Stimulated activated naive CD4-positive, alpha-beta T cell treated with Interleukin-2 at 50 U/mL for 16 hours (primary cell): ENCODE measurements around the gene NOP58.
"Not testable (repeated sequence)": the region's sequence is repeated elsewhere in the genome, so short reads cannot be mapped to it uniquely, and the experiment has no call there.

Experiments used
- DNase-seq: peaks from one replicate; lab custom pipeline; 2025; lab: John Stamatoyannopoulos, UW

The NOP58 gene

DNA sequence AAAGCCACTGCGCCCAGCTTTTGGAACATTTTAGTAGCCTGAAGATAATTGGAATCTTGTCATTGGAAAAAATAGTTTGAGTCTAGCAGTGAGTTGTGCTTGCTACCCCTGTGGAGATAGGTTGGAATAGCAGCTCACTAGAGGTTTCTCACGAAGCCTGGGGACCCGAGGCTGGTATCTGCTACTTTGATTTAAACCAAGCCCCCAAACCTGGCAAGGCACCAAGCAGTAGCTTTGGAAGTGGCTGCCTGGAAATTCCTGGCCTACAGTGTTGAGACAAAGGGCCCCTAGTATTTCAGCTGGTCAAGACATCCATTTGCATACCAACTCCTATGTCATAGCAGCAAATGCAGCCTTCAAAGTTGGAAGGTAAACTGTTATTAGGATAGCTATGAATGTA, 42.1 kb downstream of the NOP58 start:
- DNase-seq: no peak

DNA sequence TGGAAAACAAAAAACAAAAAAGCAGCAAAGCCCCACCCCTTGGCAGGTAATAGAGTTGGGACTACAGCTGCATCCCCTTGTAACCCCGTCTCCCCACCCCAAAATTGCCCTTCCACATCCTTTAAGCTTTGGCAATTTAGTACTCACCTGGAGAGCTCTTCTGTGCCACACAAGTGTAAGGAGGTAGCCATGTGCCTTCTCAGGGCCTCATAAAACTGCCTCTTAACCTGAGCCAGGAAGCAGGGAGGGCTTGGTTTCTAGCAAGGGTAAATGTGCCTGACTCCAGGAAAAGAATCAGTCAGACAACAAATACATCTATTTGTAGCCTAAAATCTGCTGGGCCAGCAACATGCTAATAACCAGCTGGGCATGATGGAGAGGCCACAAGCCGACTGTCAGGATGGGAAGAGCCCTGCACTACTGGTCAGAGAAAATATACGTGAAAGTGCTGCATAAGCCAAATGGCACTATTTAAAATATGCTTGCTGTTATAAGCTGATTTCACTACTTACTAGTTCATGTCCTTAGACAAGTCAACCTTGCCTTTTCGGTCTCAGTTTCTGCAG, 46.3 kb downstream of the NOP58 start:
- no peak for DNase-seq

DNA sequence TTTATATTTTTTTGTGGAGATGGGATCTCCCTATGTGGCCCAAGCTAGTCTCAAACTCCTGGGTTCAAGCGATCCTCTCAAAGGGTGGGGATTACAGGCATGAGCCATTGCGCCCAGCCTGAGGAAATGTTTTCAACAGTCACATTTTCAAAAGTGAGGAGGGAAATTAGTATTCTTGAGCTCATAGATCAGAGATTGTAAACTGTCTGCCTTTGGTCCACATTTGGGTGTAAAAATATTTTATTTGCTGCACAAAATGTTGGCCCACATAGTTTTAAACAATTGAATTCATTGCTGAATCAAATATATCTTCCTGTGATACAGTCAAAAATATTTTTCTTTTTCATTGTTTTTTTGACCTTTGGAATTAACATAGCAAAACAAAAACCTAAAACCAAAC, 48.6 kb downstream of the NOP58 start:
- DNase-seq: no peak

GRCh38 chr2:202317080-202317857, 51.7 kb downstream of the NOP58 start:
- DNase-seq: no peak

- DNase-seq: not testable (repeated sequence)
Measured at GRCh38 chr2:202320362-202320761, 54.8 kb downstream of the NOP58 start.

GRCh38 chr2:202322435-202322834, 56.9 kb downstream of the NOP58 start:
- no peak for DNase-seq

DNA sequence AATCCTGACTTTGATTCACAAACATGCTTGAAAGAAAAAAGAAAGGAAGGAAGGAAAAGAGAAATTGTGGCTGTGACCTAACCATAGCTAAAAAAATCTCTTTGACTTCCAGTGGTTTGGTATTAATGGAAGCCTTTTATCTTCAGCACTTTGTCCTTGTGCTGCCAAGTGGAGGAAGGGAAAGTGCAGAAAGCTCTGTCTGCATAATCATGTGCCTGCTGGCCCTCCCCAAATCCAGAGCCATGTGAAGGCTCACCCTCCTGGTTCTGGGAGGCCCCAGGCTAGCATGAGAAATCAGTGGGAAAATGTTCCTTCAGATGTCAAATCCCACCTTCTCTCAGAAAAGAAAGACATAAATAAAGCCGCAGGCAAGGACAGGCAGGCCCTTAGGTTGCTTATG, 62.3 kb downstream of the NOP58 start:
- DNase-seq: no peak

DNA sequence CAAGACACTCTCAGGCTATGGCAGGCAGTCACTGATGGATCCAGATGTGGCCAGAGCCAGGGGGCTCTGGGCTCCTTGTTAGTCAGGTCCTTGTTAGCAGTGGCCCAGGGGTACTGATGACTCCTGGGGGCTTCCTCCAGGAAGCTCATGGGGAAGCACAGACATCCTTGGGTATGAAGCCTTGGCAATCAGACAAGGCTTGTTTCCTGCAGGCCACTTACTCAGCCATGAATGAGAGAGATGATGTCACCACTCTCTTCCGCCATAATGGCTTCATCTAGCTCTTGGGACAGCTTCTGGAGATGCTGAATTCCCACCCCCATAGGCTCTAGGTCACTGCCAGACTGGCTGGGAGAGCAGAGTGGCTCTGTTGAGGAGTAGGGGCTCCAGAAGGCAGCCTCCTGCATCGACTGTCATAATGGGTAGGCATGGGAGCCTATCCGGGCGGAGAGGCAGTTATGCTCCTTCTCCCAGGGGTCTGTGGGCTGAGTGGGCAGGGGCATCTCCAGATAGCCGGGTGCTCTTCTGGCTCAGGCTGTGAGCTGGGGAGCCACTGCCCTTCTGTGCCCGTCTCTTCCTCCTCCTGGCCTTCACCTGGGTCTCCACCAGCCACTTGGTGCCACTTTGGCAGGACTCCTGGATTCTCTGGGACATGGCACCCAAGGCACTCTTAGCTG, 70.4 kb downstream of the NOP58 start:
- no peak for DNase-seq

GRCh38 chr2:202337151-202337550, 71.6 kb downstream of the NOP58 start:
- no peak for DNase-seq

DNA sequence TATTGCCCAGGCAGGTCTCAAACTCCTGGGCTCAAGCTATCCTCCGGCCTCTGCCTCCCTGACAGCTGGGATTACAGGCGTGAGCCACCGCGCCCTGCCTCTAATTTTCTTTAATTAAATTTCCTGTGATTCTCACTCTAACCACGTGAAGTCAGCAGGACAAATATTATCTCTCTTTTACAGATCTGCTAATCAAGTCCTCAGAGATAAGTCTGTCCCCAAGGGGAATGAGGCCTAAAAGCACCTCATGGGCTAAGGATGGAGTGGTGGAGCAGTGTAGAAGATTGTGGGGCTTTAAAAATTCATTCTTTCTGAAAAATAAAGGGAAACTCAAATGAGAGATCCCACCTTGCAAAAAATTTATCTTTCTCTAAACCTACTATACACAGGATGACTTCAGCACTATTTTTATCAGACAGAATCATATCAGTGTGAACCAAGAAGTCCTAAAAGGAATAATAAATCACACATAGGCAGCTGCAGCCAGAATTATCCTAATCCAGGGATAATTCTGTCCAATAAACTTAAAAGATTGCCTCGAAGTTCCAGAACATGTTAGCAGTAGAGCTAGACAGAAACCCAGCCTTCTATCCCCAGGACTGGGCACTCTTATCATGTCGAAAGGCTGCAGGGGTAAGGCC, 72.3 kb downstream of the NOP58 start:
- no peak for DNase-seq

- no peak for DNase-seq
Measured at GRCh38 chr2:202339071-202339870, 73.7 kb downstream of the NOP58 start.

GRCh38 chr2:202344178-202344577, 78.6 kb downstream of the NOP58 start:
- no peak for DNase-seq

DNA sequence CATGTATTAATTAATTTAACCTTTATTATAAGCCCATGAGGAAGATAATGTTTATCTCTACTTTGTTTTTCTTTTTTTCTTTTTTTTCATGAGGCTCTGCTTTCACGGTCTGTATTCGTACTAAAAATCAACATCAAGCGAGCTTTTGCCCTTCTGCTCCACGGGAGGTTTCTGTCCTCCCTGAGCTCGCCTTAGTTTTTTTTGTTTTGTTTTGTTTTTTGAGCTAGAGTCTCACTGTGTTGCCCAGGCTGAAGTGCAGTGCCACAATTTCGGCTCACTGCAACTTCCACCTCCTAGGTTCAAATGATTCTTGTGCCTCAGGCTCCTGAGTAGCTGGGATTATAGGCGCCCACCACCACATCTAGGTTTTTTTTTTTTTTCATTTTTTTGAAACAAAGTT, 80.6 kb downstream of the NOP58 start:
- DNase-seq: no peak
